HCT116 (cell line): ENCODE measurements around the gene ANKRD9. TPM values are rescaled to one million over a fixed set of nuclear protein-coding genes. Genes with fewer than 3 reads are reported as not detected.

Experiments
- ATAC-seq: fragments of 200-7000 bp; cut with Tn5 transposase; 2 replicates; pipeline ENCODE4 v1.9.1; 2020; ENCODE audit warnings: mild to moderate bottlenecking, moderate library complexity
- BruUV-seq: library from RNA; stranded (reverse); fragments of 400-500 nt; replicated peaks from 2 replicates; lab custom pipeline; 2021; lab: Mats Ljungman, UMichigan
- CTCF ChIA-PET: fragments of 300-600 bp; sonication (Branson Sonifier 250); formaldehyde crosslinking; loops from one replicate; lab custom pipeline; 2021; ENCODE audit warnings: antibody characterized with exemption; lab: Charles Lee
- POLR2A ChIA-PET: fragments of 300-600, 350-600 bp; sonication (Branson Sonifier 250); formaldehyde crosslinking; loops from one replicate; lab custom pipeline; 2021; ENCODE audit warnings: antibody characterized with exemption; lab: Charles Lee
- RAD21 ChIA-PET, 2 experiments: fragments of 300-600 bp; sonication (Branson Sonifier 250); formaldehyde crosslinking; loops; one replicate each; lab custom pipeline; 2023; ENCODE audit warnings: low total read pairs in 2 of 2; ENCODE audit not compliant: uncharacterized antibody in 2 of 2, unreplicated experiment in 2 of 2, low non-redundant PET in 1 of 2; lab: Charles Lee
- DNase-seq: peaks from one replicate; pipeline ENCODE4 v3.0.0-alpha.2; 2010; ENCODE audit warnings: low read depth, low spot score
- H2AFZ ChIP-seq: fragments of 200-600 bp; shearing (Covaris generic), sonication (generic); 2 replicates; pipeline ENCODE4 v1.6.1; 2017; ENCODE audit warnings: low read depth, mixed run types, mixed read lengths, antibody characterized with exemption, low read length; ENCODE audit not compliant: poor library complexity, severe bottlenecking
- H3K27ac ChIP-seq: 2 replicates; pipeline ENCODE4 v1.5.1; 2012; ENCODE audit warnings: low read depth, low read length
- H3K27me3 ChIP-seq: fragments of 200-600 bp; sonication (generic); 2 replicates; pipeline ENCODE4 v1.6.1; 2016; ENCODE audit warnings: mixed run types, low read length, mixed read lengths; ENCODE audit not compliant: insufficient read depth
- H3K36me3 ChIP-seq, 2 experiments: fragments of 200-500 bp in 1 of 2; fragments of 200-600 bp in 1 of 2; sonication (Bioruptor generic) in 1 of 2; sonication (generic) in 1 of 2; 2 replicates each; pipeline versions ENCODE4 v1.5.1 to v1.6.1; 2014 to 2016; ENCODE audit warnings: low read length in 2 of 2, inconsistent platforms in 1 of 2, mixed read lengths in 1 of 2, mixed run types in 1 of 2; ENCODE audit not compliant: insufficient read depth in 2 of 2, control insufficient read depth in 1 of 2
- H3K4me1 ChIP-seq, 2 experiments: fragments of 200-600 bp in 1 of 2; sonication (generic) in 1 of 2; 2 replicates each; pipeline versions ENCODE4 v1.5.1 to v1.6.1; 2012 to 2017; ENCODE audit warnings: low read length in 2 of 2, inconsistent platforms in 1 of 2, mild to moderate bottlenecking in 1 of 2, mixed read lengths in 1 of 2, mixed run types in 1 of 2, moderate library complexity in 1 of 2; ENCODE audit not compliant: insufficient read depth in 2 of 2, control insufficient read depth in 1 of 2
- H3K4me2 ChIP-seq: fragments of 200-600 bp; sonication (generic); 2 replicates; pipeline ENCODE4 v1.6.1; 2017; ENCODE audit warnings: mixed run types, low read length, mixed read lengths
- H3K4me3 ChIP-seq, 2 experiments: fragments of 200-600 bp in 1 of 2; sonication (generic) in 1 of 2; replicated peaks in 1 of 2; 2 replicates each; pipeline ENCODE4 v1.5.1; 2011 to 2016; ENCODE audit warnings: low read length in 2 of 2, control low read depth in 1 of 2, low read depth in 1 of 2, mild to moderate bottlenecking in 1 of 2, mixed read lengths in 1 of 2, mixed run types in 1 of 2
- H3K79me2 ChIP-seq: fragments of 200-600 bp; sonication (generic); 2 replicates; pipeline ENCODE4 v1.6.1; 2017; ENCODE audit warnings: mild to moderate bottlenecking, mixed run types, low read length, moderate library complexity, mixed read lengths; ENCODE audit not compliant: insufficient read depth
- H3K9ac ChIP-seq: fragments of 200-600 bp; sonication (generic); 2 replicates; pipeline ENCODE4 v1.6.1; 2016; ENCODE audit warnings: low read length, mixed read lengths
- H3K9me2 ChIP-seq: fragments of 200-600 bp; sonication (generic), shearing (Covaris generic); 2 replicates; pipeline ENCODE4 v1.6.1; 2017; ENCODE audit warnings: mixed run types, mild to moderate bottlenecking, moderate library complexity; ENCODE audit not compliant: insufficient read depth
- H3K9me3 ChIP-seq, 2 experiments: fragments of 200-500 bp in 1 of 2; fragments of 200-600 bp in 1 of 2; sonication (Bioruptor generic) in 1 of 2; sonication (generic) in 1 of 2; 2 replicates each; pipeline ENCODE4 v1.6.1; 2014 to 2017; ENCODE audit warnings: low read length in 2 of 2, mixed read lengths in 2 of 2, inconsistent platforms in 1 of 2, low read depth in 1 of 2, mild to moderate bottlenecking in 1 of 2, mixed run types in 1 of 2, moderate library complexity in 1 of 2; ENCODE audit not compliant: control insufficient read depth in 1 of 2, insufficient read depth in 1 of 2
- H4K20me1 ChIP-seq: fragments of 200-600 bp; sonication (generic), shearing (Covaris generic); 2 replicates; pipeline ENCODE4 v1.6.1; 2017; ENCODE audit warnings: mixed run types, mild to moderate bottlenecking, moderate library complexity; ENCODE audit not compliant: insufficient read depth
- CBX3 ChIP-seq: IDR thresholded peaks from 2 replicates; pipeline ENCODE4 v1.6.1; 2012; ENCODE audit warnings: low read depth
- ELF1 ChIP-seq: IDR thresholded peaks from 2 replicates; pipeline ENCODE4 v1.6.1; 2012; ENCODE audit warnings: low read depth, borderline replicate concordance
- EZH2phosphoT487 ChIP-seq: fragments of 200-600 bp; IDR thresholded peaks from 2 replicates; pipeline ENCODE4 v1.6.1; 2018; ENCODE audit warnings: antibody characterized with exemption, borderline replicate concordance
- POLR2A ChIP-seq: IDR thresholded peaks from 2 replicates; pipeline ENCODE4 v1.7.0; 2011; ENCODE audit warnings: borderline replicate concordance; ENCODE audit not compliant: insufficient read depth, insufficient read length; ENCODE audit errors: extremely low read depth
- RAD21 ChIP-seq: IDR thresholded peaks from 2 replicates; pipeline ENCODE4 v1.6.1; 2012; ENCODE audit warnings: low read depth, mild to moderate bottlenecking
- intact Hi-C: fragments of 100-400 bp; cut with micrococcal nuclease; formaldehyde crosslinking; loops from 2 replicates; pipeline ENCODE4 v1.10.0; 2022
- total RNA-seq: library from RNA; stranded (reverse); gene quantifications from one replicate; pipeline ENCODE4 v1.2.1, GENCODE V29; 2021; ENCODE audit not compliant: unreplicated experiment
- TF ChIP-seq, protein P1 (sequence below): IDR thresholded peaks from 2 replicates; pipeline ENCODE4 v1.6.1; 2012
- TF ChIP-seq, protein P2 (sequence below), 3 experiments: fragments of 200-600 bp in 1 of 3; sonication (generic) in 1 of 3; IDR thresholded peaks in 2 of 3; conservative IDR thresholded peaks in 1 of 3; 2 replicates each; pipeline ENCODE4 v1.5.1; 2012 to 2017; ENCODE audit warnings: low read depth in 2 of 3, low read length in 2 of 3, antibody characterized with exemption in 1 of 3, borderline replicate concordance in 1 of 3, control low read depth in 1 of 3, mild to moderate bottlenecking in 1 of 3, mixed read lengths in 1 of 3, mixed run types in 1 of 3, moderate library complexity in 1 of 3; ENCODE audit not compliant: insufficient read depth in 1 of 3

ANKRD9 gene
- total RNA-seq, 1 experiment from 2014 or later, result 29.0 TPM

DNA sequence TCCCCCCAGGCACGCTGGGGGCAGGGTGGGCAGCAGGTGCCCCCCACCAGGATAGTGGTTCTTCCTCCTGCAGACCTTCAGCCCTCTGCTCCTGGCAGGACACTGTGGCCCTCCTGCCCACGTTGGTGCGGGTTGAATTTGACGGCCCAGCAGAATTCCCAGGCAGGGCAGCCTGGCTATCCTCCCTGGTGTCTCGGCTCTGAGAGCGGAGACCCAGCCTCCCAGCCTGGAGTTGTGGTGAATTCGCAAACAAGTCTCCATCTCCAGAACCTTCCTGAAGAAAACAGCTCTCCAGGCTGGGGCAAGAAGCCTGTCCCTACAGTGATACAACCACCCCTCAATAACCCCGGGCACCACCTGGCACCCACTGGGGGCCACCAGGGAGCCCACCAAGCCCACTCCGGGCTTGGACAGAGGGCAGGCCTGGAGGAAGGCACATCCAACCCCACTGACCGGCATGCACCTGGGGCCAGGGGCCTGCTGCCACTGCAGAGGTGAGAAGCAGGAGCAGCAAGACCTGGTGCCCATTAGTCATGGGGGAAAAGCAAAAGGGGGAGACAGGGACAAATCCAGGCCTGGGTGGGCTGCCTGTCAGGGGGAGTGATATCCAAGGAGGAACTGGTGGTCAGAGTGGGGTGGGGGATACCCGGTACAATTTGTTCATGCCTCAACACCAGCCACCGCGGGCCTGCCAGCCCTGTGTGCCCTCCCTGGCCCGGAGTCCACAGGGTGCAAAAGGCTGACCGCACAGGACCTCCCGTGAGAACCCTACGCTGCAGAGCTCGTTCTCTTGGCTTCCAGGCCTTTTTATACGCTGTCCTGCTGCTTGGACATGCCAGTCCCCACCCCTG is 3.6 kb downstream of the ANKRD9 start:
- H3K9me2 ChIP-seq, result no peaks in the 10 kb centered on the region
- intact Hi-C loops, result no loop called here
- H3K36me3 ChIP-seq, result no peaks in the 10 kb centered on the region
- H4K20me1 ChIP-seq, result no peaks in the 10 kb centered on the region
- peaks cover 14 to 23% of the 10 kb centered on the region in 2 experiments for H3K4me1 ChIP-seq
- TF ChIP-seq EZH2phosphoT487 (no peak), CBX3 (no peak), POLR2A (no peak), RAD21 (no peak), ELF1 (no peak)
- TF ChIP-seq, protein P1, sequence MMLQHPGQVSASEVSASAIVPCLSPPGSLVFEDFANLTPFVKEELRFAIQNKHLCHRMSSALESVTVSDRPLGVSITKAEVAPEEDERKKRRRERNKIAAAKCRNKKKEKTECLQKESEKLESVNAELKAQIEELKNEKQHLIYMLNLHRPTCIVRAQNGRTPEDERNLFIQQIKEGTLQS, result no peak
- TF ChIP-seq, protein P2, sequence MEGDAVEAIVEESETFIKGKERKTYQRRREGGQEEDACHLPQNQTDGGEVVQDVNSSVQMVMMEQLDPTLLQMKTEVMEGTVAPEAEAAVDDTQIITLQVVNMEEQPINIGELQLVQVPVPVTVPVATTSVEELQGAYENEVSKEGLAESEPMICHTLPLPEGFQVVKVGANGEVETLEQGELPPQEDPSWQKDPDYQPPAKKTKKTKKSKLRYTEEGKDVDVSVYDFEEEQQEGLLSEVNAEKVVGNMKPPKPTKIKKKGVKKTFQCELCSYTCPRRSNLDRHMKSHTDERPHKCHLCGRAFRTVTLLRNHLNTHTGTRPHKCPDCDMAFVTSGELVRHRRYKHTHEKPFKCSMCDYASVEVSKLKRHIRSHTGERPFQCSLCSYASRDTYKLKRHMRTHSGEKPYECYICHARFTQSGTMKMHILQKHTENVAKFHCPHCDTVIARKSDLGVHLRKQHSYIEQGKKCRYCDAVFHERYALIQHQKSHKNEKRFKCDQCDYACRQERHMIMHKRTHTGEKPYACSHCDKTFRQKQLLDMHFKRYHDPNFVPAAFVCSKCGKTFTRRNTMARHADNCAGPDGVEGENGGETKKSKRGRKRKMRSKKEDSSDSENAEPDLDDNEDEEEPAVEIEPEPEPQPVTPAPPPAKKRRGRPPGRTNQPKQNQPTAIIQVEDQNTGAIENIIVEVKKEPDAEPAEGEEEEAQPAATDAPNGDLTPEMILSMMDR (IDR thresholded peaks at IDR 0.05 in 2 of 3, conservative IDR thresholded peaks at IDR 0.05 in 1 of 3; ENCODE audit: borderline replicate concordance in 1 of 3, insufficient read depth in 1 of 3, low read depth in 2 of 3, low read length in 2 of 3), result no peak
- H3K79me2 ChIP-seq, result peaks cover 6% of the 10 kb centered on the region; the same call in 1 of the 2 replicates
- H3K9ac ChIP-seq, result no peak overlapping the region
- H3K27me3 ChIP-seq, result no peaks in the 10 kb centered on the region
- H3K4me2 ChIP-seq, result no peak overlapping the region
- ChIA-PET RAD21 (no interaction called here), CTCF (no interaction called here), POLR2A (no interaction called here)
- TSS peak; percentile 13 for BruUV-seq
- no peak overlapping the region for H3K4me3 ChIP-seq
- ATAC-seq (no peak), DNase-seq (no peak)
- H2AFZ ChIP-seq, result no peak overlapping the region
- no peaks in the 10 kb centered on the region for H3K9me3 ChIP-seq
- no peak overlapping the region for H3K27ac ChIP-seq
